CD4-positive, alpha-beta T cell (primary cell): ENCODE results near the gene UPK2. TPM values are rescaled to one million over a fixed set of nuclear protein-coding genes. Genes with fewer than 3 reads are reported as not detected.

ENCODE experiments used
- ATAC-seq: fragments of 200-7000 bp; cut with Tn5 transposase; one replicate; pipeline ENCODE4 v1.10.0; 2022; ENCODE audit warnings: mild to moderate bottlenecking; ENCODE audit not compliant: poor library complexity
- CTCF ChIA-PET: fragments of 350-600 bp; sonication (Branson Sonifier 250); formaldehyde crosslinking; loops from one replicate; lab custom pipeline; 2021; ENCODE audit warnings: antibody characterized with exemption, inconsistent platforms; lab: Charles Lee
- POLR2A ChIA-PET: fragments of 350-600 bp; sonication (Branson Sonifier 250); formaldehyde crosslinking; loops from one replicate; lab custom pipeline; 2021; ENCODE audit warnings: antibody characterized with exemption, inconsistent platforms; lab: Charles Lee
- DNase-seq, 14 experiments: peaks; one replicate each; pipeline ENCODE4 v3.0.0-alpha.2; 2013 to 2020; ENCODE audit warnings: mixed read lengths in 2 of 14
- H3K27ac ChIP-seq, 2 donors: one replicate each; pipeline versions ENCODE4 v1.5.1 to v1.7.0; 2013; ENCODE audit warnings: low read length in 2 of 2, low read depth in 1 of 2, mild to moderate bottlenecking in 1 of 2
- H3K27me3 ChIP-seq, 2 experiments: 1 replicate in 1 of 2; 2 replicates in 1 of 2; pipeline versions ENCODE4 v1.6.1 to v1.7.0; 2013; ENCODE audit warnings: low read length in 2 of 2, control low read depth in 1 of 2, mild to moderate bottlenecking in 1 of 2, moderate library complexity in 1 of 2; ENCODE audit not compliant: insufficient read depth in 2 of 2, control insufficient read depth in 1 of 2
- H3K36me3 ChIP-seq: one replicate; pipeline ENCODE4 v1.6.1; 2013; ENCODE audit warnings: low read length, control low read depth; ENCODE audit not compliant: insufficient read depth
- H3K4me1 ChIP-seq: one replicate; pipeline ENCODE4 v1.6.1; 2013; ENCODE audit warnings: low read length, control low read depth; ENCODE audit not compliant: insufficient read depth
- H3K4me3 ChIP-seq: one replicate; pipeline ENCODE4 v1.5.1; 2013; ENCODE audit warnings: mild to moderate bottlenecking, low read length, moderate library complexity
- H3K9me3 ChIP-seq, 2 experiments: 1 replicate in 1 of 2; 2 replicates in 1 of 2; pipeline versions ENCODE4 v1.6.1 to v1.7.0; 2013; ENCODE audit warnings: low read length in 2 of 2, mild to moderate bottlenecking in 2 of 2, control low read depth in 1 of 2, moderate library complexity in 1 of 2; ENCODE audit not compliant: control insufficient read depth in 1 of 2, insufficient read depth in 1 of 2
- H3K27ac Mint-ChIP-seq: one replicate; pipeline ENCODE4 v1.8.0; 2020; ENCODE audit warnings: mixed read lengths
- H3K27me3 Mint-ChIP-seq: one replicate; pipeline ENCODE4 v1.8.0; 2021; ENCODE audit warnings: mixed read lengths
- H3K36me3 Mint-ChIP-seq: one replicate; pipeline ENCODE4 v1.8.0; 2021; ENCODE audit warnings: low read depth, mixed read lengths
- H3K4me1 Mint-ChIP-seq: one replicate; pipeline ENCODE4 v1.8.0; 2021; ENCODE audit warnings: low read depth, mixed read lengths
- H3K4me3 Mint-ChIP-seq: one replicate; pipeline ENCODE4 v1.8.0; 2020; ENCODE audit warnings: mild to moderate bottlenecking, mixed read lengths
- H3K9me3 Mint-ChIP-seq: one replicate; pipeline ENCODE4 v1.8.0; 2020; ENCODE audit warnings: mixed read lengths
- intact Hi-C, 2 experiments: fragments of 100-400 bp; cut with DNase I in 1 of 2; cut with micrococcal nuclease in 1 of 2; formaldehyde crosslinking; loops; one replicate each; pipeline versions ENCODE4 v1.15.1 to v1.9.0; 2023 to 2025; cut with DNase I, micrococcal nuclease
- total RNA-seq, 174 experiments: library from RNA in 2 of 174; stranded (reverse) in 2 of 174; gene quantifications; one replicate each; pipeline ENCODE4 v1.2.3 and lab custom pipeline; 2021 to 2026
- TF ChIP-seq, protein P1 (sequence below): fragments of 200-600 bp; IDR thresholded peaks from one replicate; pipeline ENCODE4 v1.8.0; 2022; ENCODE audit warnings: antibody characterized with exemption, mild to moderate bottlenecking

Gene UPK2
- total RNA-seq, 2 experiments from 2014 or later: 0.27 TPM; not detected in 1

DNA sequence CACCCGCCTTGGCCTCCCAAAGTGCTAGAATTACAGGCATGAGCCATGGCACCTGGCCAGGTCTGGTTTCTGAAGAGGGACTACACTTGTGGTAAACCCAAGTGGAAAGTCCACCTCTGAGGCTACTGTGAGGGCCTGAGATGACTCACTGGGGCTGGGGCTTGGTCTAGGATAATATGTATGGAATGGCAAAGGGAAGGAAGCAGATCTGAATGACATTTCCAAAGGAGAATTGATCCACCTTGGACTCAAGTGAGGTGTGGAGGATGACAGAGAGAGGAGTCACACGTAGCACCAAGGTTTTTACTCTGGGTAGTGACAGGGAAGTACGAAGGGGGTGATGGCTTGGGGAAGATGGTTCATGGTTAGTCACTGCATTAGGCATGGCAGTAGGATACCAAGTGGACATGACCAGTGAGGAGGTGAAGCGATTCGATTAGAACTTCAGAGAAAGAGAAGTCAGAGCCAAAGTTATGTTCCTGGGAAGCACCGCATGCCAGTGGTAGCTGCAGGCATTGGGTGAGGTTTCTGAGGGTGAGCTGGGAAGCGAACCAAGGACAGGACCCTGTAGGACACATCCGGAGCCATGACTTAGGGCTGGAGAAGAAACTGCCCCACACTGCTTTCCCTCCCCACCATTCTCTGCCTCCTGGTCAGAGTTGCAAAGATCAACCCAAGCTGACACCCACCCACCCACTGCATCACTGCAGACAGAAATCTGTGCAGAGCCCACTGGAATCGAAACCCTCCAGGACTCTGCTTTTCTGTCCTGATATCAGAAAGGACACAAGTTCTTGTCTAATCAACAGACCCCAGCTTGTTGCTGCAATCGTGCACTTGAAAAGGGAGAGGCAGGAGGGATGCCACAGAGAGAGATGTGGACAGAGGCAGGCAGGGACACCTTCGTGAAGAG, 17.4 kb upstream of the UPK2 start:
- ChIA-PET POLR2A (interaction anchor here (1.5 to 4.3 kb wide), 2 partner anchors 9 to 148 kb away, joined by 7 to 37 read pairs; partner anchors contain the start of gene DDX6), CTCF (interaction anchor here (0.5 to 1.8 kb wide), 2 partner anchors 84 to 249 kb away, joined by 3 to 5 read pairs; no protein-coding TSS in a partner anchor)
- Mint-ChIP-seq H3K27ac (peak overlapping the region; percentile 36), H3K36me3 (no peaks in the 10 kb centered on the region), H3K4me3 (no peak overlapping the region), H3K27me3 (no peaks in the 10 kb centered on the region), H3K9me3 (no peaks in the 10 kb centered on the region), H3K4me1 (peaks cover 52% of the 10 kb centered on the region)
- Histone ChIP-seq H3K9me3 (no peaks in the 10 kb centered on the region), H3K27ac (no peak overlapping the region), H3K27me3 (no peaks in the 10 kb centered on the region), H3K4me3 (no peak overlapping the region), H3K36me3 (no peaks in the 10 kb centered on the region), H3K4me1 (peaks cover 32% of the 10 kb centered on the region)
- DNase-seq (no peak), ATAC-seq (no peak)
- TF ChIP-seq, protein P1, sequence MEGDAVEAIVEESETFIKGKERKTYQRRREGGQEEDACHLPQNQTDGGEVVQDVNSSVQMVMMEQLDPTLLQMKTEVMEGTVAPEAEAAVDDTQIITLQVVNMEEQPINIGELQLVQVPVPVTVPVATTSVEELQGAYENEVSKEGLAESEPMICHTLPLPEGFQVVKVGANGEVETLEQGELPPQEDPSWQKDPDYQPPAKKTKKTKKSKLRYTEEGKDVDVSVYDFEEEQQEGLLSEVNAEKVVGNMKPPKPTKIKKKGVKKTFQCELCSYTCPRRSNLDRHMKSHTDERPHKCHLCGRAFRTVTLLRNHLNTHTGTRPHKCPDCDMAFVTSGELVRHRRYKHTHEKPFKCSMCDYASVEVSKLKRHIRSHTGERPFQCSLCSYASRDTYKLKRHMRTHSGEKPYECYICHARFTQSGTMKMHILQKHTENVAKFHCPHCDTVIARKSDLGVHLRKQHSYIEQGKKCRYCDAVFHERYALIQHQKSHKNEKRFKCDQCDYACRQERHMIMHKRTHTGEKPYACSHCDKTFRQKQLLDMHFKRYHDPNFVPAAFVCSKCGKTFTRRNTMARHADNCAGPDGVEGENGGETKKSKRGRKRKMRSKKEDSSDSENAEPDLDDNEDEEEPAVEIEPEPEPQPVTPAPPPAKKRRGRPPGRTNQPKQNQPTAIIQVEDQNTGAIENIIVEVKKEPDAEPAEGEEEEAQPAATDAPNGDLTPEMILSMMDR: no peak
- intact Hi-C loops: no loop called here

DNA sequence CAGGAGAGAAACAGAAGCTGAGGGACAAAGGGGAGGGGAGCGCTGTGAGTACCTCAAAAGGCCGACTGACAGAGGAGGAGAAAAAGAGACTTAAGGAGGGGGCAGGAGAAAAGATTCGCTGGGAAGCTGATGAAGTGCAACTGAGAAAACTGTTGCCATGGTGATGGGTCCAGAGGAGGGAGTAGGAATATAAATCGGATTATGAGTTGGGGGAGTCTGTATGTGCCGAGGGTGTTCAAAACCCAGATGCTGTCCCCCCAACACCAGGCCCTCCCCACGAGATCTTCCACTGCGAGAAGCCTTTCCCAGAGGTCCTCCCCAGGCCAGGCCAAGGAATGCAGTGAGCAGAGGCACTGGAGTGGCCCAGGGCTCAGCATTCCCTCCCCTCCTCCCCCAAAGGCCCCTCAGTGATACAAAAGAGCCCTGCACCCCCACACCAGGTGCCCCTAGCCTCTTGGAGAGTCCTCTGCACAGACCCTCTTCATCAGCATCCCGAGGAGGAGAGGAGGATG, 16.6 kb upstream of the UPK2 start:
- POLR2A ChIA-PET: interaction anchor here (0.7 to 4.3 kb wide), 8 partner anchors 9 to 635 kb away, joined by 3 to 37 read pairs (median 4); partner anchors contain the start of gene DDX6
- Histone ChIP-seq H3K4me1 (peaks cover 33% of the 10 kb centered on the region), H3K36me3 (no peaks in the 10 kb centered on the region), H3K27me3 (no peaks in the 10 kb centered on the region), H3K9me3 (no peaks in the 10 kb centered on the region), H3K4me3 (no peak overlapping the region), H3K27ac (no peak overlapping the region)
- TF ChIP-seq, protein P1: no peak
- Mint-ChIP-seq H3K27me3 (no peaks in the 10 kb centered on the region), H3K4me1 (peaks cover 52% of the 10 kb centered on the region), H3K9me3 (no peaks in the 10 kb centered on the region), H3K4me3 (no peak overlapping the region), H3K27ac (no peak overlapping the region), H3K36me3 (no peaks in the 10 kb centered on the region)
- intact Hi-C loops: no loop called here
- ATAC-seq (no peak), DNase-seq (no peak)
- CTCF ChIA-PET: interaction anchor here (1.8 kb wide), 1 partner anchor 250 kb away, joined by 5 read pairs; no protein-coding TSS in a partner anchor

DNA sequence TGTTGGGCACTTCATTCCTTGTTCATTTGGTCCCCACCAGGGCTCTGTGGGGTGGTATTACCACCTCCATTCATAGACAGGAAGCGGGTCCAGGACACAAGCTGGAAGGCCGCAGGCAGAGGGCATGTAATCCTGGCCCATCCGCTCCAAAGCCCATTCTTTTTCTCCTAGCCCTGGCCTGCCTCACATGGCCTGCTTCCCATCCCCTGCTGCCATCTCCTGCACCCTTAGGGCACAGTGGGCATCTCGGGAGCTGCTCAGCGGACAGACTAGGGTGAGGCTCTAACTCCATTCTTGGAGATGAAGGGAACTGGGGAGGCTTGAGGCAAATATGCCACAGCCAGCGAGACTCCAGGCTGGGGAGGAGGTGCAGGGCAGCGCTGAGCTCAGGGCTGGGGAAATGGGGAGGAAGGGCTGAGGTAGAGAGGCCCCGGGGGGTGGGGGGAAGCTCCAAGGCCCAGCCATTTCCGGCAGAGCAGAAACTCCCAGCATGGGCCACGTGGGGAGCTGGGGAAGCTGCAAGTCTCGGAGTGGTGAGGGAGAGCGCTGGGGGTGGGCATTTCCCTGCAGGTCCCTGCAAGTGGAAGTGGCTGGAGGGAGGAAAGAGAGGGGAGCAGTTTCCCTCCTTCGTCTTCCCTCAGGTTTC, 16.0 kb upstream of the UPK2 start:
- H3K36me3 ChIP-seq: no peaks in the 10 kb centered on the region
- ChIA-PET CTCF (interaction anchor here (1.8 kb wide), 1 partner anchor 250 kb away, joined by 5 read pairs; no protein-coding TSS in a partner anchor), POLR2A (interaction anchor here (0.7 to 4.3 kb wide), 8 partner anchors 10 to 635 kb away, joined by 3 to 37 read pairs (median 4); partner anchors contain the start of gene DDX6)
- H3K27me3 Mint-ChIP-seq: no peaks in the 10 kb centered on the region
- no peaks in the 10 kb centered on the region for H3K9me3 Mint-ChIP-seq
- H3K36me3 Mint-ChIP-seq: no peaks in the 10 kb centered on the region
- no peak overlapping the region for H3K27ac ChIP-seq
- H3K27ac Mint-ChIP-seq: peak overlapping the region; percentile 44
- no peaks in the 10 kb centered on the region for H3K9me3 ChIP-seq
- H3K27me3 ChIP-seq: no peaks in the 10 kb centered on the region
- H3K4me3 ChIP-seq: no peak overlapping the region
- ATAC-seq (peak; percentile 95), DNase-seq (peak in 11 of 14 experiments; percentile 21 to 78 (median 61))
- TF ChIP-seq, protein P1: no peak
- H3K4me3 Mint-ChIP-seq: peak overlapping the region; percentile 60
- intact Hi-C loops: no loop called here
- peaks cover 55% of the 10 kb centered on the region for H3K4me1 Mint-ChIP-seq
- peaks cover 33% of the 10 kb centered on the region for H3K4me1 ChIP-seq
